Duodenal mucosa (tissue), 2 donors: ENCODE measurements around the gene ARHGEF10L.
"Not testable (repeated sequence)": the region's sequence is repeated elsewhere in the genome, so short reads cannot be mapped to it uniquely, and the experiment has no call there.

ENCODE experiments used
- H3K27ac ChIP-seq: one replicate; pipeline ENCODE4 v1.7.0; 2013; ENCODE audit warnings: low read depth, low read length
- H3K27me3 ChIP-seq, 2 donors: one replicate each; pipeline ENCODE4 v1.7.0; 2013; ENCODE audit warnings: low read length in 2 of 2, control low read depth in 1 of 2; ENCODE audit not compliant: insufficient read depth in 2 of 2, control insufficient read depth in 1 of 2
- H3K36me3 ChIP-seq, 2 donors: one replicate each; pipeline ENCODE4 v1.7.0; 2013; ENCODE audit warnings: low read length in 2 of 2, control low read depth in 1 of 2; ENCODE audit not compliant: insufficient read depth in 2 of 2, control insufficient read depth in 1 of 2
- H3K4me1 ChIP-seq, 2 donors: one replicate each; pipeline ENCODE4 v1.7.0; 2013; ENCODE audit warnings: low read length in 2 of 2, control low read depth in 1 of 2; ENCODE audit not compliant: insufficient read depth in 2 of 2, control insufficient read depth in 1 of 2
- H3K4me3 ChIP-seq, 2 donors: one replicate each; pipeline ENCODE4 v1.7.0; 2013; ENCODE audit warnings: low read length in 2 of 2, low read depth in 1 of 2
- H3K9ac ChIP-seq, 2 donors: one replicate each; pipeline ENCODE4 v1.7.0; 2013; ENCODE audit warnings: low read length in 2 of 2, low read depth in 1 of 2
- H3K9me3 ChIP-seq, 2 donors: one replicate each; pipeline ENCODE4 v1.7.0; 2013; ENCODE audit warnings: low read length in 2 of 2, control low read depth in 1 of 2; ENCODE audit not compliant: control insufficient read depth in 1 of 2

The ARHGEF10L gene

GRCh38 chr1:17621691-17622090, 82.2 kb downstream of the ARHGEF10L start:
- peaks cover 36 to 92% of the 10 kb centered on the region in 2 donors for H3K36me3 ChIP-seq
- no peak overlapping the region for H3K27ac ChIP-seq

GRCh38 chr1:17622823-17623222, 83.3 kb downstream of the ARHGEF10L start:
- Histone ChIP-seq H3K27ac (no peak overlapping the region), H3K9me3 (no peaks in the 10 kb centered on the region), H3K4me3 (no peak overlapping the region), H3K27me3 (no peaks in the 10 kb centered on the region), H3K9ac (no peak overlapping the region), H3K4me1 (peaks cover 7 to 9% of the 10 kb centered on the region in 2 donors), H3K36me3 (peaks cover 34 to 92% of the 10 kb centered on the region in 2 donors)

More at GRCh38 chr1:17621691-17622090, 82.2 kb downstream of the ARHGEF10L start:
- no peaks in the 10 kb centered on the region for H3K9me3 ChIP-seq
- no peak overlapping the region for H3K4me3 ChIP-seq
- H3K4me1 ChIP-seq = peaks cover 7 to 9% of the 10 kb centered on the region in 2 donors
- H3K9ac ChIP-seq = no peak overlapping the region
- H3K27me3 ChIP-seq = no peaks in the 10 kb centered on the region

- Histone ChIP-seq H3K9ac (no peak overlapping the region), H3K36me3 (peaks cover 40 to 90% of the 10 kb centered on the region in 2 donors), H3K27ac (no peak overlapping the region), H3K27me3 (no peaks in the 10 kb centered on the region), H3K4me1 (peaks cover 7 to 9% of the 10 kb centered on the region in 2 donors), H3K4me3 (no peak overlapping the region), H3K9me3 (no peaks in the 10 kb centered on the region)
These were observed 85.2 kb downstream of the ARHGEF10L start for GRCh38 chr1:17624611-17625233.

GRCh38 chr1:17627239-17628052, 87.9 kb downstream of the ARHGEF10L start:
- Histone ChIP-seq H3K9me3 (no peaks in the 10 kb centered on the region), H3K27ac (no peak overlapping the region), H3K4me1 (peaks cover 7 to 9% of the 10 kb centered on the region in 2 donors), H3K36me3 (peaks cover 44 to 90% of the 10 kb centered on the region in 2 donors), H3K4me3 (no peak overlapping the region), H3K27me3 (no peaks in the 10 kb centered on the region), H3K9ac (no peak overlapping the region)

GRCh38 chr1:17629046-17629445, 89.5 kb downstream of the ARHGEF10L start:
- H3K9ac ChIP-seq, H3K9me3 ChIP-seq, H3K27me3 ChIP-seq, H3K27ac ChIP-seq, H3K4me1 ChIP-seq, H3K4me3 ChIP-seq: not testable (repeated sequence)
- H3K36me3 ChIP-seq = peaks cover 38 to 86% of the 10 kb centered on the region in 2 donors

- Histone ChIP-seq H3K27me3 (no peaks in the 10 kb centered on the region), H3K9ac (no peak overlapping the region), H3K36me3 (peaks cover 36 to 86% of the 10 kb centered on the region in 2 donors), H3K4me3 (no peak overlapping the region), H3K27ac (no peak overlapping the region), H3K9me3 (no peaks in the 10 kb centered on the region), H3K4me1 (peaks cover 0 to 2% of the 10 kb centered on the region in 2 donors)
These were observed 90.0 kb downstream of the ARHGEF10L start for GRCh38 chr1:17629460-17629859.

GRCh38 chr1:17630048-17630830, 90.7 kb downstream of the ARHGEF10L start:
- no peaks in the 10 kb centered on the region for H3K9me3 ChIP-seq
- no peak overlapping the region for H3K27ac ChIP-seq
- H3K4me1 ChIP-seq = no peaks in the 10 kb centered on the region
- no peak overlapping the region for H3K4me3 ChIP-seq
- no peak overlapping the region for H3K9ac ChIP-seq
- H3K36me3 ChIP-seq = peaks cover 40 to 87% of the 10 kb centered on the region in 2 donors
- no peaks in the 10 kb centered on the region for H3K27me3 ChIP-seq

GRCh38 chr1:17630986-17631385, 91.5 kb downstream of the ARHGEF10L start:
- no peak overlapping the region for H3K27ac ChIP-seq
- H3K9ac ChIP-seq = no peak overlapping the region
- no peaks in the 10 kb centered on the region for H3K4me1 ChIP-seq
- peaks cover 47 to 87% of the 10 kb centered on the region in 2 donors for H3K36me3 ChIP-seq
- no peak overlapping the region for H3K4me3 ChIP-seq
- H3K9me3 ChIP-seq = no peaks in the 10 kb centered on the region
- H3K27me3 ChIP-seq = no peaks in the 10 kb centered on the region

- H3K36me3 ChIP-seq = peaks cover 47 to 87% of the 10 kb centered on the region in 2 donors
These were observed 91.9 kb downstream of the ARHGEF10L start for GRCh38 chr1:17631410-17631809.

GRCh38 chr1:17632106-17632505, 92.6 kb downstream of the ARHGEF10L start:
- Histone ChIP-seq H3K27ac (no peak overlapping the region), H3K9me3 (no peaks in the 10 kb centered on the region), H3K4me1 (no peaks in the 10 kb centered on the region), H3K4me3 (no peak overlapping the region), H3K27me3 (no peaks in the 10 kb centered on the region), H3K9ac (no peak overlapping the region), H3K36me3 (peaks cover 50 to 87% of the 10 kb centered on the region in 2 donors)

More at GRCh38 chr1:17631410-17631809, 91.9 kb downstream of the ARHGEF10L start:
- Histone ChIP-seq H3K4me3 (no peak overlapping the region), H3K27ac (no peak overlapping the region), H3K9me3 (no peaks in the 10 kb centered on the region), H3K9ac (no peak overlapping the region), H3K27me3 (no peaks in the 10 kb centered on the region), H3K4me1 (no peaks in the 10 kb centered on the region)
